MM.1S (cell line): ENCODE results near the gene USP6NL.

Experiments
- DNase-seq: peaks from one replicate; pipeline ENCODE4 v3.0.0-alpha.2; 2015
- H2AFZ ChIP-seq: fragments of 300-600 bp; sonication (generic); 2 replicates; pipeline ENCODE4 v1.6.0; 2016; ENCODE audit warnings: antibody characterized with exemption, low read length
- H3F3A ChIP-seq: fragments of 300-600 bp; sonication (generic); 2 replicates; pipeline ENCODE4 v1.6.1; 2016; ENCODE audit warnings: mild to moderate bottlenecking, antibody characterized with exemption, low read length, moderate library complexity, mixed read lengths; ENCODE audit not compliant: insufficient read depth
- H3K27ac ChIP-seq: fragments of 300-600 bp; sonication (generic); 2 replicates; pipeline ENCODE4 v1.5.1; 2016; ENCODE audit warnings: mild to moderate bottlenecking, low read length
- H3K27me3 ChIP-seq: fragments of 300-600 bp; sonication (generic); replicated peaks from 2 replicates; pipeline ENCODE4 v1.6.0; 2016; ENCODE audit warnings: low read length; ENCODE audit not compliant: insufficient read depth
- H3K36me3 ChIP-seq: fragments of 300-600 bp; sonication (generic); replicated peaks from 2 replicates; pipeline ENCODE4 v1.6.1; 2016; ENCODE audit warnings: mild to moderate bottlenecking, low read length, mixed read lengths; ENCODE audit not compliant: insufficient read depth
- H3K4me1 ChIP-seq: fragments of 300-600 bp; sonication (generic); 2 replicates; pipeline ENCODE4 v1.6.1; 2016; ENCODE audit warnings: low read length, mixed read lengths
- H3K4me2 ChIP-seq: fragments of 300-600 bp; sonication (generic); 2 replicates; pipeline ENCODE4 v1.6.0; 2016; ENCODE audit warnings: low read depth, low read length
- H3K4me3 ChIP-seq: fragments of 300-600 bp; sonication (generic); 2 replicates; pipeline ENCODE4 v1.5.1; 2016; ENCODE audit warnings: low read length, mixed read lengths
- H3K79me2 ChIP-seq: fragments of 300-600 bp; sonication (generic); 2 replicates; pipeline ENCODE4 v1.6.1; 2016; ENCODE audit warnings: mixed run types, low read length, mixed read lengths
- H3K9ac ChIP-seq: fragments of 300-600 bp; sonication (generic); 2 replicates; pipeline ENCODE4 v1.6.1; 2016; ENCODE audit warnings: low read length, mixed read lengths
- H3K9me2 ChIP-seq: fragments of 300-600 bp; sonication (generic); replicated peaks from 2 replicates; pipeline ENCODE4 v1.6.1; 2016; ENCODE audit warnings: mild to moderate bottlenecking, low read length, mixed read lengths; ENCODE audit not compliant: insufficient read depth
- H3K9me3 ChIP-seq: fragments of 300-600 bp; sonication (generic); replicated peaks from 2 replicates; pipeline ENCODE4 v1.6.1; 2016; ENCODE audit warnings: mild to moderate bottlenecking, low read length, mixed read lengths; ENCODE audit not compliant: insufficient read depth
- H4K20me1 ChIP-seq: fragments of 300-600 bp; sonication (generic); 2 replicates; pipeline ENCODE4 v1.6.1; 2016; ENCODE audit warnings: mild to moderate bottlenecking, low read length, moderate library complexity, mixed read lengths; ENCODE audit not compliant: insufficient read depth
- CTCF ChIP-seq: fragments of 300-600 bp; sonication (generic); IDR thresholded peaks from 2 replicates; pipeline ENCODE4 v1.5.1; 2016; ENCODE audit warnings: antibody characterized with exemption, low read length, mixed read lengths
- EZH2 ChIP-seq: fragments of 300-600 bp; sonication (generic); optimal IDR thresholded peaks from 2 replicates; pipeline ENCODE3; 2017; ENCODE audit warnings: low read depth, mild to moderate bottlenecking, antibody characterized with exemption, low read length, mixed read lengths
- EZH2phosphoT487 ChIP-seq: fragments of 300-600 bp; sonication (generic); IDR thresholded peaks from 2 replicates; pipeline ENCODE4 v1.6.1; 2018; ENCODE audit warnings: antibody characterized with exemption, low read length

USP6NL gene

GRCh38 chr10:11528286-11528685 is 83.2 kb downstream of the USP6NL start:
- no peak overlapping the region for H3K27ac ChIP-seq
- H3K4me2 ChIP-seq, result no peak overlapping the region
- no peaks in the 10 kb centered on the region for H4K20me1 ChIP-seq
- H3K9me3 ChIP-seq, result no peaks in the 10 kb centered on the region
- H3K36me3 ChIP-seq, result no peaks in the 10 kb centered on the region
- no peak for DNase-seq
- peaks cover 3% of the 10 kb centered on the region; the same call in 1 of the 2 replicates for H3K4me1 ChIP-seq
- no peak overlapping the region for H2AFZ ChIP-seq
- no peaks in the 10 kb centered on the region for H3K9me2 ChIP-seq
- H3K9ac ChIP-seq, result no peak overlapping the region
- no peak overlapping the region for H3K4me3 ChIP-seq
- no peaks in the 10 kb centered on the region for H3K27me3 ChIP-seq
- H3K79me2 ChIP-seq, result no peaks in the 10 kb centered on the region
- TF ChIP-seq EZH2 (no peak), EZH2phosphoT487 (no peak), CTCF (no peak)
- no peaks in the 10 kb centered on the region for H3F3A ChIP-seq

- Histone ChIP-seq H2AFZ (no peak overlapping the region), H3K9ac (no peak overlapping the region), H3K4me3 (0 out of 2 replicates have a peak overlapping the region, but pooled peaks have one; percentile 4), H3K36me3 (no peaks in the 10 kb centered on the region), H3K79me2 (no peaks in the 10 kb centered on the region), H3F3A (no peaks in the 10 kb centered on the region), H3K4me2 (peak overlapping the region; percentile 22), H3K27me3 (no peaks in the 10 kb centered on the region), H3K9me3 (no peaks in the 10 kb centered on the region), H3K4me1 (peaks cover 3% of the 10 kb centered on the region; the same call in 1 of the 2 replicates), H3K27ac (no peak overlapping the region), H3K9me2 (no peaks in the 10 kb centered on the region), H4K20me1 (no peaks in the 10 kb centered on the region)
- DNase-seq, result peak; percentile 49
- TF ChIP-seq EZH2, result no peak
- no peak for TF ChIP-seq EZH2phosphoT487
- no peak for TF ChIP-seq CTCF
Observed at GRCh38 chr10:11527691-11528255, 83.7 kb downstream of the USP6NL start.

DNA sequence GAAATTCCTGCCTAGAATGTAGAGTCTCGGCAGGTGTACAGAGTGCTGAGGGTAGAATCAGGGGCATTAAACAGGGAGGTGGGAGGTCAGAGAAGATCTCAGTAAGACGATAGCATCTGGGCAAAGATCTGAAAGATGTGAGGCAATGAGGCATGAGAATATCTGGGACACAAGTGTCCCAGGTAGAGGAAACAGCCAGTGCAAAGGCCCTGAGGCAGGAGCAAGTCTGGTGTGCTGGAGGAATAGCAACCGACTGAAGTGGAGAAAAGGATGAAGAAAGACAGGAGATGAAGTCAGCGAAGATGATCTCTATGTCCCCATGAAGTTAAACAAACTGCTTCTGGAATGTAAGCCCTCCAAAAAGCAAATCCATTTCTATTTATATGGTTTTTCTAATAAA is 84.4 kb downstream of the USP6NL start:
- Histone ChIP-seq H4K20me1 (no peaks in the 10 kb centered on the region), H3K9ac (no peak overlapping the region), H3K4me1 (peaks cover 3% of the 10 kb centered on the region; the same call in 1 of the 2 replicates), H3K4me3 (no peak overlapping the region), H3F3A (no peaks in the 10 kb centered on the region), H2AFZ (no peak overlapping the region), H3K79me2 (no peaks in the 10 kb centered on the region), H3K27me3 (no peaks in the 10 kb centered on the region), H3K4me2 (peak overlapping the region; percentile 22; the same call in 1 of the 2 replicates), H3K27ac (no peak overlapping the region), H3K9me2 (no peaks in the 10 kb centered on the region), H3K36me3 (no peaks in the 10 kb centered on the region), H3K9me3 (no peaks in the 10 kb centered on the region)
- TF ChIP-seq EZH2phosphoT487, result no peak
- TF ChIP-seq CTCF, result no peak
- TF ChIP-seq EZH2, result no peak
- DNase-seq, result no peak
